ENCODE results near the gene FGGY.

GRCh38 chr1:59574085-59574484 lies 277.2 kb downstream of the FGGY start:
- TF ChIP-seq CTCF (IDR thresholded peaks at IDR 0.05) (no peak), POLR2AphosphoS5 (IDR thresholded peaks at IDR 0.05) (no peak), POLR2A (IDR thresholded peaks at IDR 0.05; ENCODE audit: low read depth) (no peak)

All from esophagus muscularis mucosa (tissue), 3 donors.